GM19372 (cell line): ENCODE measurements around the gene ADGRG1.
"Not testable (repeated sequence)": the region's sequence is repeated elsewhere in the genome, so short reads cannot be mapped to it uniquely, and the experiment has no call there.

Source experiments
- ATAC-seq: cut with Tn5 transposase; IDR thresholded peaks from one replicate; pipeline ENCODE4 v1.9.1; 2021; ENCODE audit warnings: mild to moderate bottlenecking, low read depth, moderate library complexity; ENCODE audit not compliant: unreplicated experiment

Gene ADGRG1

GRCh38 chr16:57663917-57664661 is 35.7 kb downstream of the ADGRG1 start:
- no peak for ATAC-seq

DNA sequence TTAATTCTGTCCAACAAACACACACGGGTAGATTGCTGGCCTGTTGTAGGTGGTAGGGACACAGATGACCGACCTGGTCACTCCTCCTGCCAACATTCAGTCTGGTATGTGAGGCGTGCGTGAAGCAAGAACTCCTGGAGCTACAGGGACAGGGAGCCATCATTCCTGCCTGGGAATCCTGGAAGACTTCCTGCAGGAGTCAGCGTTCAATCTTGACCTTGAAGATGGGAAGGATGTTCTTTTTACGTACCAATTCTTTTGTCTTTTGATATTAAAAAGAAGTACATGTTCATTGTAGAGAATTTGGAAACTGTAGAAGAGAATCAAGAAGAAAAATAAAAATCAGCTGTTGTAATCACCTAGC is 36.2 kb downstream of the ADGRG1 start:
- no peak for ATAC-seq

DNA sequence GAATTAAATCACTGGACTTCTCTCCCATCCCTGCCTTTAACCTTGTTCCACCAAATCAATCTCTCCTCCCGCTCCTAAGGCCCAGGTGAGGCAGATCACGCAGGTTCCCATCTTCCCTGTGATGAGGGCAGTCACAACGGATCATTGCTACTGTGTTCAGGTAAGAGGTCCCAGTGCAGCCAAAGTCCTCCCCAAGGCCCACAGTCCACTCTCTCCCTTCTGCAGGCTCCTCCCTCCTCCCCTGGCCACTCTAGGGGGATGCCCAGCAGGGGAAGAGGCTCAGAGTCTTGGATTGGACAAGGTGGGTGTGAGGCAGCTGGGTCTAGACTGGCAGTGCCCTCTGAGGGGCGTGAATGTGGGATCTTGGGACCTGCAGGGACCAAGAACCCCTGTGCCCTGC is 37.1 kb downstream of the ADGRG1 start:
- ATAC-seq: no peak

DNA sequence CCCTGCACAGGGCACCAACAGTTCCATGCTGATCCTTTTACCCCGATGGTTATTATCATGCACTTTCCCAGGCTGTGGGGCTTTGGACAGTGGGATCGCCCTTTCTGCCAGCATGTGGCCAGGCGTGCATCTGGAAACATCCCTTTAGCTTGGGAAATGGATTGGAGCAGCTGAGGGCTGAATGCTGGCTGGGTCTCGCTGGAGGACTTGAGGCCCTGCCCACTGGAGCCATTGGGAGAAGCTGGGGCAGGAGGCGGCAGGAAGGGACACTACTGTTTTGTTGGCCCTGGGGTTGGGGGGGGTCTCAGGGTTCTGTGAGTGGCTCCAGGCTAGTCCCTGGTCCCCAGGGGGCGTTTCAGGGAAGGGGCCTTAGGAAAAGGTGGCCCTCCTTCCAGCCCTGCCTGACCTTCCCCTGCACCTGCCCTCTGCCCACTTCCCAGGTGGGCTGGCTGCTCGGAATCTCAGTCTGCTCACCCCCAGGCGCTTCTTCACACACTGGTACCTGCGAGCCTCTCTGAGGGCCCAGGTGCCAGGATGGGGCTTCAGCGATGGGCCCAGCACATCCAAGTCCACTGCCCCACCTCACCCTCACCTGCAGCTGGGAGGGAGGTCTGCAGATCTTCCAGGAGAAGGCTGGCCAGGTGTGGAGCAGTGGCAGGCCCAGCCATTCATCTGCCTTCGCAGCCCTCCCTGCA is 38.1 kb downstream of the ADGRG1 start:
- ATAC-seq: no peak

- no peak for ATAC-seq
Observed at GRCh38 chr16:57667048-57667525, 38.7 kb downstream of the ADGRG1 start.

- no peak for ATAC-seq
Observed at GRCh38 chr16:57667526-57668262, 39.3 kb downstream of the ADGRG1 start.

DNA sequence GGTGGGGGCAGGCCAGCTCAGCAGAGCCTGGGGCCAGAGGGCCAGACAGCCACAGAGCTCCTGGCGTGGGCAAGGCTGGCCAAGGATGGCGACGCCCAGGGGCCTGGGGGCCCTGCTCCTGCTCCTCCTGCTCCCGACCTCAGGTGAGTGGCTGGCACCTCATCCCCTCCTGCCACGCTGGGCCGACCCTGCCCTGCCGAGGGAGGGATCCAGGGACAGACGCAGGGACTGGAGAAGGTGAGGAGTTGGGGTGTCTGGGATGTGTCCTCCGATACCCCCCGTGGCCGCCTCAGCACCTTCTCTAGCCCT is 39.8 kb downstream of the ADGRG1 start, which contains the start of gene ADGRG3:
Gene ADGRG3, plus strand, starts transcription at position 44 of the 309 bp plus-strand sequence. Its CDS starts 42 bp downstream, at position 86.
- no peak for ATAC-seq

GRCh38 chr16:57668630-57669475 is 40.4 kb downstream of the ADGRG1 start:
- no peak for ATAC-seq

DNA sequence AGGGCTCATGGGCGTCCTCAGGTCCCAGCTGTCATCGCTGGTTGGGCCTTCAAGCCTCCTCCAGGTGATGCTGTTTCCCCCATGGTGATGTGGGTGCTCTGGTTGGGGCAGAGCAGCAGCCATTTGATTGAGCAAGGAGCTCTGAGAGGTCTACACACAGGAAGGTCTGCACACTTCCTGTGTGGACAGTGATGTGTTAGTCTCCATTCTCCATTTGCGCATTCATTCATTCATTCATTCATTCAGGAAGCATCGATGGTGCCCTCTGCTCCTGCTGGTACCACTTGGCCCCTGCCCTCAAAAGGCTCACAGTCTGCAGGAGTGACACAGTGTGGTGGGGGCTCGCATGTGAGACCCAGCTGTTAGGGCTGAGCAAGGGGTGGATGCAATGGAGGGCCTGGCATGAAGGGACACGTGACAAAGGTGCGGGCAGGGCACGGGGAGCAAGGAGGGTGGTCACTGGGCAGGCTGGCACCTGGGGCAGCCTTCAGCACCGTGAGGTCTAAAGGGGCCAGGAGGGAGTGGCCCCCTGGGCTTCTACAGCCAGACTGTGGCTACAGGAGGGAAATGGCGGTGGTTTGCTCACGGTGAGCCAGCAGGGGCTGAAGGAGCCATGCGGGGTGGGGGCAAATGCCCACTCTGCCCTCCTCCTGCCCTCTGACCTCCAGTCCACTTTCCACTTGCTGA is 41.2 kb downstream of the ADGRG1 start:
- ATAC-seq: no peak

DNA sequence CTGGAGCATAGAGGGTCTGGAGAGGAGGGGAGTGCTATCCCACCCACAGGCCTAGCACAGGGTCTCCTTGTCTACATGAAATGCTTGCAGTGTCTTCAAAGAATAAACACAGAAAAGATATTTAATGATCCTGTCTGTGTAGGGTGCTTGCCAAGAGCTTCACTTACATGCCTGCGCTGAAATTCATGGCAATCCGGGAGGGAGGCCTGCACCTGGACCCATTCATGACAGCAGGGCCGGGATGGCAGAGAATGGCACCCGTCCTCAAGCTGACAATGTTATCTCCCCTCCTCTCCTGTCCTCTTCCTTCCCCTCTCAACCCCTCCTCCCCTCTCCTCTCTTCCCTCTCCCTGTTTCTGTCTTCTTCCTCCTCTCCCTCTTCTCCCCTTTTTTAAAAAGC is 41.8 kb downstream of the ADGRG1 start:
- no peak for ATAC-seq

- ATAC-seq: not testable (repeated sequence)
Observed at GRCh38 chr16:57671451-57671850, 43.0 kb downstream of the ADGRG1 start.

DNA sequence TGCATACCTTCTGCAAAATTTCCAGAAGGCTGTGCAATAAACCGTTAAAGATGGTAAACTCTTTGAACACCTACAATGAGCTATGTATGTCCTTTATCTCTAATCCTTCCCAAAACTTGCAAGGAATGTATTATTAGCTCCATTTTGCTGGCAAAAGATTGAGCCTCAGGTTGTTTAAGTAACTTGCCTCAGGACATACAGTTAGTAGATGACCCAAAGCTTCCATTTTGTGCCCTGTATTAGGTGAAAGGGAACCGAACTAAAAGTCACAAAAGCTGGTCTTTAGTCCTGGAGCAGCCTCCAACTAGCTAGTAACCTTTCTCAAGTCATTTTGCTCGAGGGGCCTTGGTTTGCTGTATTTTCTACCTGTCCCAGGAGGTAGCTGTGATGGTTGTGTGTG is 44.0 kb downstream of the ADGRG1 start:
- ATAC-seq: no peak

GRCh38 chr16:57672824-57673223 is 44.4 kb downstream of the ADGRG1 start:
- no peak for ATAC-seq

GRCh38 chr16:57675741-57676551 is 47.5 kb downstream of the ADGRG1 start:
- no peak for ATAC-seq

GRCh38 chr16:57676553-57677085 is 48.2 kb downstream of the ADGRG1 start:
- no peak for ATAC-seq

DNA sequence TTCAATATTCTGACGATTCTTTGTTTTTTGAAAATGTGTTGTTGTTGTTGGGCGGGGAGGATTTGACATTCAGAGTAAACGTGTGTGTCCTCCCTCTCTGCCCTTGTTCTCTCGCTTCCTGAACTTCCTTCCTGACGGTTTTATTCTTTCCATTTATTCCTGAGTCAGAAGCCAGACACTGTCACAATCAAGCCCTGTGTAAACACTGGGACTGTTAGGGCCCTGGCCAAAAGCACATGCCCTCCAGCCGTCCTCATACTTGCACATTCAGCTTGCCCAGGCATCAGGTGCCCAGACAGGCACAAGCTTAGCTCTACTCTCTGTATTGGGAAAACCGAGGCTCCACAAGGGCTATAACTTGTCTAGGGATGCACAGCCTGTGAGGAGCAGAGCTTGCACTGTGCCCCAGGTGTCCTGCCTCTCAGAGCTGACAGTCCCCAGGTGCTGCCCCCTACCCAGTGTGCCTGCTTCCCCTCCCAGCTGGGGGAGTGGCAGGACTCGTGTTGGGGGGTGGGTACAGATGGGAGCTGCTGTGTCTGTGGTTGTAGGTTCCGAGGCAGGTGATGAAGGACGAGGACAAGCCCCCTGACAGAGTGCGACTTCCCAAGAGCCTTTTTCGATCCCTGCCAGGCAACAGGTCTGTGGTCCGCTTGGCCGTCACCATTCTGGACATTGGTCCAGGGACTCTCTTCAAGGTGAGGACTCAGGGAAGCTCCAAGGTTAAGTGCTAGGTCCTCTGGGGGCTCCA is 49.4 kb downstream of the ADGRG1 start:
- no peak for ATAC-seq

- no peak for ATAC-seq
Observed at GRCh38 chr16:57679016-57679415, 50.6 kb downstream of the ADGRG1 start.
